NOMO-1 treated with DMSO at 0.1 percent for 48 hours (cell line): ENCODE data around the gene BHLHA15.

Source experiments
- DNase-seq: peaks from one replicate; lab custom pipeline; 2025; ENCODE audit not compliant: unreplicated experiment; lab: John Stamatoyannopoulos, UW

BHLHA15 gene

GRCh38 chr7:98240961-98241673 is 29.9 kb downstream of the BHLHA15 start:
- DNase-seq = peak; percentile 37

GRCh38 chr7:98241674-98242241 is 30.5 kb downstream of the BHLHA15 start:
- no peak for DNase-seq

GRCh38 chr7:98242342-98242741 is 31.1 kb downstream of the BHLHA15 start:
- no peak for DNase-seq

GRCh38 chr7:98242934-98243333 is 31.7 kb downstream of the BHLHA15 start:
- DNase-seq = no peak

- no peak for DNase-seq
Measured at GRCh38 chr7:98244871-98245270, 33.6 kb downstream of the BHLHA15 start.

- DNase-seq = no peak
Measured at GRCh38 chr7:98248156-98248555, 36.9 kb downstream of the BHLHA15 start.

GRCh38 chr7:98249106-98249505 is 37.9 kb downstream of the BHLHA15 start:
- DNase-seq = peak; percentile 23

- no peak for DNase-seq
Measured at GRCh38 chr7:98250789-98251188, 39.5 kb downstream of the BHLHA15 start.

- DNase-seq = peak; percentile 53
Measured at GRCh38 chr7:98251231-98251600, 40.0 kb downstream of the BHLHA15 start.

GRCh38 chr7:98251601-98252424 is 40.6 kb downstream of the BHLHA15 start, which contains the start of gene TECPR1:
Gene TECPR1 (minus strand): TSS chr7:98252232. CDS start chr7:98246146, 6,086 bp downstream.
- peak; percentile 94 for DNase-seq

- DNase-seq = no peak
Measured at GRCh38 chr7:98252425-98253054, 41.3 kb downstream of the BHLHA15 start.

GRCh38 chr7:98254516-98254915 is 43.3 kb downstream of the BHLHA15 start:
- DNase-seq = no peak

GRCh38 chr7:98254951-98255610 is 43.8 kb downstream of the BHLHA15 start:
- DNase-seq = no peak

- DNase-seq = no peak
Measured at GRCh38 chr7:98256431-98256830, 45.2 kb downstream of the BHLHA15 start.

GRCh38 chr7:98257701-98258100 is 46.5 kb downstream of the BHLHA15 start:
- no peak for DNase-seq
